A204.1 (cell line): ENCODE data around the gene FIBIN.

Experiments used
- FAIRE-seq: peaks from 2 replicates; lab custom pipeline; 2012; peaks lifted over from hg19 to GRCh38; lab: Jason Lieb, UNC

The FIBIN gene

GRCh38 chr11:27024865-27025264 lies 31.0 kb downstream of the FIBIN start:
- FAIRE-seq, result no peak

DNA sequence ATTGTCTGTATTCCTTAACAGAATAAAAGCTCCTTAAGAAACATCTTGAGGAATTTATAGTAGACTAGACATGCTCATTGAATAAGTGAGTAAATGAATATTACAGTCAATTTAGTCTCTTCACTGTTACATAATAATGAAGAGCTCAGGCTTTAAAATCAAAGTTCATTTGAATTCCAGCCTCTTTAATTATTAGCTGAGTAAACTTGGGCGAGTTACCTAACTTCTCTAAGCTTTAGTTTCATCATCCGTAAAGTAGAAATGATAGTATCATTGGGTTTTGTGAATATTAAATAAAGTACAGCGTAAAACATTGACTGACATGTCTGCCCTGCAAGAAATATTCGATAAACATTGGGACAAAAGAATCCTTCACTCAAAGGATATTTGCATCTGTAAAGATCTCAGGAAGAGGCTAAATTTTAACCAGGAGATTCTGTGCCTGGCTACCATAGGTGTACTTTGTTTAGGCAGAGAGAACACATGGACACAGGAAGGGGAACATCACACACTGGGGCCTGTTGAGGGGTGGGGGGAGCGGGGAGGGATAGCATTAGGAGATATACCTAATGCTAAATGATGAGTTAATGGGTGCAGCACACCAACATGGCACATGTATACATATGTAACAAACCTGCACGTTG lies 31.5 kb downstream of the FIBIN start:
- no peak for FAIRE-seq

DNA sequence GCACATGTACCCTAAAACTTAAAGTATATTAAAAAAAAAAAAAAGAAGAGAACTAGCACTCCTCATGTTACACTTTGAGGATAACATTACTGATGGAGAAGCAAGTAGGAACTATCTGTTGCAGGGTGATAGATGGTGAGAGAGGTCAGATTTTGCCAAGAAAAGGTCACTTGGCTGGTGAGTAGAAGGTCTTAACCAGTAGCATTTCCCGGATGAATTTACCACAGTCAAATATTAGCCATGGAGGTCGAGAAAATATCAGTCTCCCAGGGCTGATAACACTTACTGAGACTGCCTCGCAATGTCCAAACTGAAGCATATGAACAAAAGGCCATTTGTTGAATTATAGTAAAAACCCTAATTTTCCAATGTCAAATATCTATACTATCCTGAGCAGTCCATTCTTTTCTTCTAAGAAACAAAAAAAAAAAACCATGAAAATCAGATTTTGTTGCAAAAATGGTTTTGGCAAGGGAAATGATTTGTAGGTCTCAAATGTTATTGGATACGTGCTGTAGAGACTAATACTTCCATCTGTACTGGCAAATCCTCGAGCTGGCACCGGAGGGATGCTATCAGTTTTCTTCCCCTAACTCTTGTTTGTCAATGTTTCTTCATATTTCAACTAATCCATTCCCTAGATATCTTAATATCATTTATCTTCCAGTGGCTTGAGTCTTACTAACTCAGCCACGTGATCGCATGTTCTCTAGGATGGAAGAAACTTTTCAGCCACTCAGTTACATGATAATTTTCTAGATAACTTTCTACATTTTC lies 32.2 kb downstream of the FIBIN start:
- FAIRE-seq, result no peak

DNA sequence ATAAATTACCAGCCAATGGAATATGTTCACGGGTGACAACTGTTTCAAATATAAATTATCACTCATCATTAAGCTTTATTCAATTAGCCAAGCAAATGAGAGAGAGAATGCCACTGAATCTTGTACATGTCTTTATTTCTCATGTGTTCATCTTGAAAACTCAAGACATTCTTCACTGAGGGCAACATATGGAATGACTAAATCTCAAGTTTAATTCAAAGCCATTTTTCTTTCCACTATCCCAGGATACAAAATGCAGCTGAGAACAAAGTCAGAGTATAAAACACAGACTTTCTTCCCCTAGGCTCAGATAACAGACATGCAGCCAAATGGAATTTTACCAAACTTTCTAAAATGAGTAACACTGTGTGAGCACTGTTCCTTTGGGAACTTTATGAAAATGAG lies 34.7 kb downstream of the FIBIN start:
- no peak for FAIRE-seq

DNA sequence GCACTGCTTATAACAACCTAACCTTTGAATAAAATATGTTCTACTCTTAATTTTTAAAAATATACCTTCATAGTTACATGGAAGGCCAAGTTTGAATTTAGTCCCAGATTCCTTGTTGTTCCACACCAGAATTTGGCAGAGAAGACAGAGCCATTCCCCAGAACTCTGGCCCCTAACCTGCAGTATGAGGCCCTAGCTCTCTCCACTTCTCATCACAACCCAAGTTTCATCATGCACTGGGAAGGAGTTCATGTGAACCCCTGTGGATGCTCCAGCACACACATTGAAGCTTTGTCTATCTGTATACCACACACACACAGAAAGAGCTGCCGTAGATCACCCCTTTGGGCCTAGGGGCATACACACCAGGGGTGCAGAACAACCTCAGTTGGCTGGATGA lies 36.1 kb downstream of the FIBIN start:
- no peak for FAIRE-seq

DNA sequence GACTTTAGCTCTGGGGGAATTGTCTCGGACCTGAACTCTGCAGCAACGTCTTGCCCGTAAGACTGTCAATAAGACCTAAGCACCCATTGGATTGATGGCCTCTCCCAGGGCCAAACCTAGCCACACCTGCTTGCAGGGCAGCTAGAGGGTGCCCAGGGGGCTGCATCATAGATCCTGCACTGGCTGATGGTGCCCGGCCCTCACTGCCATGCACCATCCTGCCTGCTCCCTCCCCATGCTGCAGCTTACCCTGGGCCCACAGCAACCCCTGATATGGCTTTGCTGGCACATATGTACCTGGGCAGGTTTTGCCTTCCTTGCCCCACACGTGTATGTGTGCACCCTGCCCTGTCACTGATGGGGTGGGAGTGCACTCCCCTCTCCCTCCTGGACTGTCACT lies 37.8 kb downstream of the FIBIN start:
- no peak for FAIRE-seq

DNA sequence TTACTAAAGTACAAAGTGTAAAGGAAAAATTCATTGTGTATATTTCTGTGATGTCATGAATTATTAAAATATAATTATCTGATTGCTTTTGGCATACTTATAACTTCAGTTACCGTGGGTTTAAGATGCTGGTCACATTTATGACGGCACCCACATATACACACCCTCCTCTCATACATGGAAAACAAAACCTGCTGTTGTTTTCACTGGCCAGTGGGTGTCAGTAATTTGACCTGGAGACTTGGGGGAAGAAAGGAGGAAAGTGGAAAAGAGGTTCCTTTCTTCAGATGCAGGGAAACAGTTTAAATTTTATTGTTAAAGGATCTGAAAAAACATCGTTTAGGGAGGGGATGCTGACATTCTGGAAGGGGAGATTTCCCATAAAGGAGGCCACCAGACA lies 46.0 kb downstream of the FIBIN start:
- no peak for FAIRE-seq

- FAIRE-seq, result no peak
Measured at GRCh38 chr11:27040302-27041115, 46.6 kb downstream of the FIBIN start, which contains the start of gene BBOX1. TSS of gene BBOX1 (plus strand) at chr11:27040815. CDS start at chr11:27055431, 14,616 bp downstream.

GRCh38 chr11:27041141-27041899 lies 47.4 kb downstream of the FIBIN start:
- FAIRE-seq, result no peak
